GM21360 (cell line): ENCODE measurements around the gene RP2.
A peak's percentile ranks its signal among the peaks of the same experiment; 100 is the strongest.

Experiments
- ATAC-seq: cut with Tn5 transposase; IDR thresholded peaks from one replicate; pipeline ENCODE4 v1.9.1; 2021; ENCODE audit warnings: mild to moderate bottlenecking, moderate library complexity; ENCODE audit not compliant: unreplicated experiment

The RP2 gene

GRCh38 chrX:46841346-46841745, 4.5 kb downstream of the RP2 start:
- no peak for ATAC-seq

- no peak for ATAC-seq
These were observed 8.1 kb downstream of the RP2 start for GRCh38 chrX:46844913-46845312.

GRCh38 chrX:46849933-46850332, 13.1 kb downstream of the RP2 start:
- no peak for ATAC-seq

GRCh38 chrX:46850771-46851170, 13.9 kb downstream of the RP2 start:
- no peak for ATAC-seq

- ATAC-seq, result no peak
These were observed 19.6 kb downstream of the RP2 start for GRCh38 chrX:46856483-46856882.

GRCh38 chrX:46860557-46860956, 23.7 kb downstream of the RP2 start:
- no peak for ATAC-seq

GRCh38 chrX:46863072-46863471, 26.2 kb downstream of the RP2 start:
- no peak for ATAC-seq

GRCh38 chrX:46864606-46865005, 27.8 kb downstream of the RP2 start:
- no peak for ATAC-seq

GRCh38 chrX:46865281-46865680, 28.4 kb downstream of the RP2 start:
- no peak for ATAC-seq

- no peak for ATAC-seq
These were observed 29.9 kb downstream of the RP2 start for GRCh38 chrX:46866726-46867125.

GRCh38 chrX:46873746-46874145, 36.9 kb downstream of the RP2 start:
- no peak for ATAC-seq

GRCh38 chrX:46876901-46877300, 40.1 kb downstream of the RP2 start:
- no peak for ATAC-seq

- no peak for ATAC-seq
These were observed 45.4 kb downstream of the RP2 start for GRCh38 chrX:46882266-46882665.

GRCh38 chrX:46884799-46885198, 48.0 kb downstream of the RP2 start:
- ATAC-seq, result no peak

GRCh38 chrX:46898207-46898606, 61.4 kb downstream of the RP2 start:
- ATAC-seq, result no peak

- peak; percentile 92 for ATAC-seq
These were observed 66.8 kb downstream of the RP2 start for GRCh38 chrX:46903458-46904242.

GRCh38 chrX:46904626-46905025, 67.8 kb downstream of the RP2 start:
- no peak for ATAC-seq

GRCh38 chrX:46910415-46910814, 73.6 kb downstream of the RP2 start:
- ATAC-seq, result no peak

GRCh38 chrX:46912098-46912602, 75.3 kb downstream of the RP2 start, which contains the start of gene JADE3:
Gene JADE3 (plus strand): TSS chrX:46912421. CDS start chrX:46984895, 72,474 bp downstream.
- ATAC-seq, result no peak

- ATAC-seq, result no peak
These were observed 76.0 kb downstream of the RP2 start for GRCh38 chrX:46912603-46913491.

- no peak for ATAC-seq
These were observed 76.8 kb downstream of the RP2 start for GRCh38 chrX:46913667-46914066.

GRCh38 chrX:46916273-46916672, 79.4 kb downstream of the RP2 start:
- ATAC-seq, result no peak
